ENCODE results near the gene VPS9D1.
A peak's percentile ranks its signal among the peaks of the same experiment; 100 is the strongest.

Gene VPS9D1, protein sequence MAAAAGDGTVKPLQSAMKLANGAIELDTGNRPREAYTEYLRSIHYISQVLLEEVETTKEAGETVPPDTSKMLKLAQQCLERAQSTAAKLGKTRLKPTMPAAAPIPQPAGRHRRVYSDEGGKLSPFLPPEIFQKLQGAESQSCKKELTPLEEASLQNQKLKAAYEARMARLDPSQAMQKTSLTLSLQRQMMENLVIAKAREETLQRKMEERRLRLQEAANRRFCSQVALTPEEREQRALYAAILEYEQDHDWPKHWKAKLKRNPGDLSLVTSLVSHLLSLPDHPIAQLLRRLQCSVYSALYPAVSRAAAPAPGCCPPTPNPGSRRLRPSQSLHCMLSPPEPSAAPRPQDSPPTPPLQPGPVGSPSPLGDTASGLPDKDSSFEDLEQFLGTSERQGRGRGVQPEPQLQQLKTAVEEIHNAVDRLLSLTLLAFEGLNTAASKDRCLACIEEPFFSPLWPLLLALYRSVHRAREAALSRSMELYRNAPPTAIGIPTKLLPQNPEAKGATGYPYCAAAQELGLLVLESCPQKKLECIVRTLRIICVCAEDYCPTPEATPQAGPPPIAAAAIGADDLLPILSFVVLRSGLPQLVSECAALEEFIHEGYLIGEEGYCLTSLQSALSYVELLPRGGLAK

DNA sequence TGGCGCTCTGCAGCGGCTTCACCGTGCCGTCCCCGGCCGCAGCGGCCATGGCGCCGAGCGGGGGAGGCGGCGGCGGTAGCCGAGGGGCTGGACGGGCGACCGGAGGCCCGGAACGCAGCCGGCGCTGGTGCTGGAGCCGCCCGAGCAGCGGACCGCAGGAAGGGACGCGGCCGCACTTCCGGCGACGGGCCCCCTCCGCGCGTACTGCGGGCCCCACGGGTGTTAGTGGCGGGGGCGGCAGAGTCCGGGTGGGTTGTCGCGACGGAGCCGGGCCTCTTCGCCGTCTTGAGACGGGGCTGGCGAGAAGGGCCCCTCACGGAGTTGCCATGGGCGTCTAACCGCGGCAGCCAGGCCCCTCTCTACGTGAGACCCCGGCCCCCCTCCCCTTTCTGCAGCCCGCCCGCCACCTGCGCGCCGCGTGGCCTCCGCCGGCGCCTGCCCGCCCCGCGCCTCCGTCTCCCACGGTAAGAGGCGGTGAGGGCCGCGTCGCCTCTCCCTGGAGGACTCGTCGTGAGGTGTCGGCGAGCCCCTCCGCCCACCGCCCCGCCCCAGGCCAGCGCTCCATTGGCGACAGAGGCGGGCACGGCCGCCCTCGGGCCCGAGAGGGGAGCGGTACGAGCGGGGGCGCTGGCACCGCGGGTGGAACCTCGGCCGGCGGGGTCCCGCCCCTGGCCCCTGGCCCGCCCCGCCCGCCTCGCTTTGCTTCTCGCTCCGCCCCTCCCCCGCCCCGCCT is at the start of gene VPS9D1, which contains the start of gene ZNF276:
TSS of gene VPS9D1 (minus strand) at position 86 of the 733 bp plus-strand sequence. CDS start at position 49, 37 bp downstream.
TSS of gene ZNF276 (plus strand) at position 725 of the 733 bp plus-strand sequence. CDS start 104 bp downstream, outside the sequence.
- peak; percentile 66 for DNase-seq

DNA sequence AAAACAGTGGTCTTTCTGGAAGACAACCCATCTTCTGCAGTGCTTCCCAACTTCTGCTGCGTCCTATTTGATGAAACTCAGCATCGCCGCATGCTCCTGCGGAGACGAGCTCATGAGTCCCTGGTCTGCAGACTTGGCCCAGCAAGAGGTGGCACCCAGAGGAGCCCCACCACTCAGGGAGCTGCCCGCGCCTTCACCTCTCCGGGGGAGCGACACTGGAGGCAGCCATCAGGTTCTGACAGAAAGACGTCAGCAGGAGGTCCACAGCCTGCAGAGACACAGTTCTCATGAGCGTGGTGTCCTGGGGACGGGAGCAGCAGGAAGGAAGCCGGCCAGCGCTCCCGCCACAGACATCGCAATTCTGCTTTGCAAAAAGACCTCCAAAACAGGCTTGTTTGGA is 49.7 kb upstream of the VPS9D1 start:
- no peak for DNase-seq

DNA sequence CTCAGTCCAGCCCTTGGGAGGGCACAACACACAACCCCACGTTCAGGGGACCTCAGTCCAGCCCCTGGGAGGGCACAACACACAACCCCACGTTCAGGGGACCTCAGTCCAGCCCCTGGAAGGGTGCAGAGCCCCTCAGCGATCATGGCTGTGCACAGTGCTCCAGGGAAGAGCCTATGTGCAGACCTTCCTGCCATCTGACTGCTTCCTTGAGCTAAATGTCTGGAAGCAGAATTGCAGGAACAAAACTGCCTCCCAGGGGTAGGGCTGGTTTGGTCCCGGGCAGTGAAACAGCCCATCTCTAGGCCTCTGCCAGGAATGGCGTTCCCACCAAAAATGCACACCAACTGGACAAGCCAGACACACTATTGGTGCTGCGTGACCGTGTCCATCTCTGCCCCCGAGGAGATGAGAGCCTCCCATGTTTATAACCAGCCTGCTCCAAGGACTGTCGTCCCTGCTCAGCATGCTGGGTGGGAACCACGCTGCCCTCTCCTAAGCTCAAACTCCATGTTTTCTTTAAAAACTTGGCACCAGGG is 44.7 kb upstream of the VPS9D1 start:
- no peak for DNase-seq

DNA sequence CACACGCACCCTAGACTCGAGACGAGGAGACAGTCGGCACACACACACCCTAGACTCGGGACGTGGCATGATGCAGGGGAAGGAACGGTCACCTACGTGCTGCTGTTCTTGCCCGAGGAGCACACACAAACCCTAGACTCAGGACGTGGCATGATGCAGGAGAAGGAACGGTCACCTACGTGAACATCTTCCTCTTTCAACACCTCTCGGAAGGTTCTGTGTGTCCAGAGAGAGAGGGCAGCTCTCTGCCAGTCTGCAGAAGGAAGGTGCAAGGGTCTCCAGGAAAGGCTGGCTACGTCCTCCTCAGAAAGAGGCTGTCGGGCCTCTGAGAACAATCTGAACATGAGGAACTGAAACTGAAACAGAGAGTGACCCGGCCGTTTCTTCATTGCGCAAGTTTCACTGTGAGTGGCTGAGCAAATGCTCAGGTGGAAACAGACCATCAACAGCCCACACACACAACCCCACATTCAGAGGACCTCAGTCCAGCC is 44.1 kb upstream of the VPS9D1 start:
- DNase-seq, result no peak

DNA sequence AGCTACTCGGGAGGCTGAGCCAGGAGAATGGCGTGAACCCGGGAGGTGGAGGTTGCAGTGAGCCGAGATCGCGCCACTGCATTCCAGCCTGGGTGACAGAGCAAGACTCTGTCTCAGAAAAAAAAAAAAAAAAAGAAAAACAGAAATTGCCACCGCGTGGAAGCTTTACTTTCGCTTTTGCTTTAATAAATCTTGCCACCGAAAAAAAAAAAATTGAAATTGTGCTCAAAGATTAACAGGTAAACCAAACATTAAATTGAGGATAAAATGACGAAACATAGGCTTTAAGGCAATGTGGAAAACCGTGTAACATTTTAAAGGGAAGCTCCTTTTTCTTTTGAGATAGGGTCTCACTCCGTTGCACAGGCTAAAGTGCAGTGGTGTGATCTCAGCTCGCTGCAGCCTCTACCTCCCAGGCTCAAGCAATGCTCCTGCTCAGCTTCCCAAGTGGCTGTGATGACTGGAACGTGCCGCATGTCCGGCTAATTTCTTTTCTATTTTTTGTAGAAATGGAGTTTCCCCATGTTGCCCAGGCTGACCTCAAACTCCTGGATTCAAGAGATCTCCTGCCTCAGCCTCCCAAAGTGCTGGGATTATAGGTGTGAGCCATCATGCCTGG is 40.7 kb upstream of the VPS9D1 start:
- no peak for DNase-seq

DNA sequence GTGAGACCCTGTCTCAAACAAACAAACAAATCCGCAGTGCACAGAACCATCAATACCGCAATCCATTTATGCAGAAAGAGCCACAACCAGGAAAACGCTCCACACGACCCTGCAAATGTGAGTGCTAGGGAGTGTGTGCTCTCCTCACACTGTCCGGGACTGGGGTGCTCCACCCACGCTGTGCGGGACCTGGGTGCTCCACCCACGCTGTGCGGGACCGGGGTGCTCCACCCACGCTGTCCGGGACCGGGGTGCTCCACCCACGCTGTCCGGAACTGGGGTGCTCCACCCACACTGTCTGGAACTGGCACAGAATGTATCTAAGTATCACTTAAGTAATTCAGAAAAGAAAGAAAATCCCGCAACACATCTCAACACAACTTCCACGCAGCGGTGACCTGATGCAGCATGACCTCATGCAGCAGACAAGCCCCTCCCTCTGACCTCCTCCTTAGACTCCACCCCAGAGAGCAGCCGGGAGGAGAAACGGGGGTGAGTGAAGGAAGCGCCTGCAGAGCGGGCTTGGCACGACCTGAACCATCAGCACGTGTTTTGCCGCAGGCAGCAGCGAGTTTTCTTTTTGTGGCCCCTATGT is 39.1 kb upstream of the VPS9D1 start:
- no peak for DNase-seq

DNA sequence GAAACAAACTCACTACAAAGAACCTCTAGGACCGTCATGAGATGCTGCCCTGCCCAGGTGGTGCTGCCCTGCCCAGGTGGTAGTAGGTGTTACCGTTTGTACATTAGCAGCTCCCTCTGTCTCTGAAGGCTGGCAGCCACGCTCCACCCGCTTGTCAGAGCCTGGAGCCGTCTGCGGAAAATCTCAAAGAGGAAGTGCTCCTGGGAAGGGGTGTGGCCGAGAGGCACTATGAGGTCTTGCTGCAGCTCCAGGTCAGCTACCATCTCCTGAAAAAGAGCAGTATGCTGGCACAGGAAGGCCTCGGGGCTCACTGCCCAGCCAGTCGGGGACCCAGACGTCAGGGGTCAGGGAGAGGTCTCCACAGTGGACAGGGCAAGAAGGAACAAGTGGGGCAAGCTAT is 28.9 kb upstream of the VPS9D1 start:
- DNase-seq, result no peak

DNA sequence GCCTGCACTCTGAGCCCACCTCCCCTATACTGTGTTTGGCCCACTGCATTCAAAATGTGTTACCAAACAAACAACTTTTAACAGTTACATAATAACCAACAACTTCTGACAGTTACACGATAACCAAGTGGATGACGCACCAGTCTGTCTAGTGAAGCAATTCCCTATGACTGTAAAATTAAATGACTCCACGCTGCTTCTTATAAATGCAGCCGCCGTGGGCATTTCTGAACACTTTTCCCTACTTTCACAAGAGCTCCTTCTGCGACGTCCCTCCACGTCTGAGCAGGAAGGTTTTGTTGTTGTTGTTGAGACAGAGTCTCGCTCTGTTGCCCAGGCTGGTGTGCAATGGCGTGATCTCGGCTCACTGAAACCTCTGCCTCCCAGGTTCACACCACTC is 28.2 kb upstream of the VPS9D1 start:
- no peak for DNase-seq

DNA sequence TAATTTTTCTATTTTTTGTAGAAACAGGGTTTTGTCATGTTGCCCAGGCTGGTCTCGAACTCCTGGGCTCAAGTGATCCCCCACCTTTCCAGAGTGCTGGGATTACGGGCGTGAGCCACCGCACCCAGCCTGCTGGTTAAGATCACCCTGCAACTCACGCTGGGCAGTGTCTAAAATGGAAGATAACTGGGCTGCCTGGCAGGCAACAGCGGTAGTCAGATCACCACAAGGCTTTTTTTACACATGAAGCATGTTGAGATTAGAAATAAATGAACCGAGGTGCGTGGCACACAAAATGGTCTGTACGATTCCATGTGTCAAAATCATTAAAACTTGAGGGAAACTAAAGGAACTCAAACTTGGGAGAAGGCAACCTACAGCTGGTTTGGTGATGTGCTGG is 27.4 kb upstream of the VPS9D1 start:
- DNase-seq, result no peak

DNA sequence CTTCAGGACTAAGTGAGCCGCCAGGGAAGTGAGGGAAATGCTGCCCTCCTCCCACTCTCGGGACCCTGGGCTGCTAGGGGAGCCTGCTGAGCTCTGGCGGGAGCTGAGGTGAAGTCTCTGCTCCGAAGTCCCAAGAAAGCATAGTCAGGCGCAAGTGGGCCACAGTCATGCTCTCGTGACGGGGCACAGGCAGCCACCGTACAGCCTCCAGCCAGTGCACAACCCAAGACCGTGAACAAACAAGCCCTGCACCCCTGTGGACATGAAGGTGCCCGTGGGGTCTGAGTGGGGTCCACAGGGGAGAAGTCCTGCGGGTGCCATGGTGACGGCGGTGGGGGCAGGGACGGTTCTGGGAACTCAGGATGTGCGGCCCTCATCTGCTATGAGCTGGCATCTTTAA is 25.3 kb upstream of the VPS9D1 start:
- no peak for DNase-seq

DNA sequence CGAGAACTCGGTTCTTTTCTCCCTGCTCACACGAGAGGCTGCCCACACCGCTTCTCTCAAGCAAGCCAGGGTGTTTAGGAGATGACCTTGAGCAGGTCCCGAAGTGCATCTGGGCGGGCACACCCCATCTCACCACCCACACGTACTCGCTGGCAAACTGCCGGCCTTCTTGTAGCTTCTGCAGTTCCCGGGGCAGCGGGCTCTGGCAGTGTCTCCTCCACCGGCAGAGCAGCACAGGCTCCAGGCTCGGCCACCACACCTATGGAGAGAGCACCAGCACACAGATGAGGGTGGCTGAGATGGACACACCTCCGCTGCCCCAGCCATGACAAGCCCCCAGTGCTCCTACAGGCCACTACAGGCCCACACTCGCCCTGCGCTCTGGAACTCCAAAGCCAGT is 24.1 kb upstream of the VPS9D1 start:
- no peak for DNase-seq

DNA sequence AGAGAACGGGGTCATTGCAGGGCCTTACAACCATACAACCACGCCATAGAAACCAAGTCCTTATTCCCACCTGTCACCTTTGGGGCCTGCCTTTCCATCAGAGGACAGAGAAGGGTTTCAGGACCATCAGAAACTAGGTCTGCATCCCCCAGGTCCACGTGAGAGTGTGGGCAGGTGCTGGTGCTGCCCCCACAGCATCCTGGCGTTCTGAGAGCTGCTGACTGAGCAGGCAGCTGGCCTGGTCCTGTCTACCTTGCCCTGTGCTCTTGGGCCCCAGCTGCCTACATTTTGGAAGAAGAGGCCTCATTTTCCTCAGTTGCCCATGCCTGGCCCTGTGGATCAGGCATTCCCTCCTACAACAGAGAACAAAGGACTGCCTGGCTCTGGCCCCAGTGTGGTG is 22.2 kb upstream of the VPS9D1 start:
- DNase-seq, result no peak

DNA sequence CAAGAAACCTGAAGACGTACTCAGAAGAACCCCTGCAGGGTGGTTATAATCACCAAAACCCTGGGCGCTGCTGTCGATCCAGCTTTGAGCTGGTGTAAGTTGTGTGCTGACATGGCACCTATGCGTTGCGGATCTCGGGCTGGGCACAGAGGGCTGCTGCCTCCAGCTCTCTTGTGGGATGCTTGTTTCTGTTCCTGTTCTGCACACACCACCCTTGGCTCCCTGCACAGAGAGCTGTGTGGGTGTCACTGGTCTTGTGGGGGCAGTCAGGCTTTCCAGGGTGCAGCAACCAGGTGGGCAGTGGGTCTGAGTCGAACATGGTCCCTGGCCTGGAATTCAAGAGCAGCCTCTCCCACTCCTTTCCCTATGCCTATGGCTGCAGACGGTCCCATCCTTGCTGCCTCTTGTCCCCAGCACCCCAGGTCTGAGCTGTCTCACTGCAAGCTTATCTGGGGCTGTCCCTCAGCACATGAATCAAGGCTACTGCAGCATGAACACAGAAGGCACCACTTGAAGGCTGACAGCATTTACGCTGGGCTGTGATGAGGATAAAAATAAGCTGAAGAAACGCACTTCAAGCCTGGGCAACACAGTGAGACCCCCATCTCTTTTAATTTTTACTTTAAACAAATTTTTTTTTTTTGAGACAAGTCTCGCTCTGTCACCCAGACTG is 20.8 kb upstream of the VPS9D1 start:
- no peak for DNase-seq

DNA sequence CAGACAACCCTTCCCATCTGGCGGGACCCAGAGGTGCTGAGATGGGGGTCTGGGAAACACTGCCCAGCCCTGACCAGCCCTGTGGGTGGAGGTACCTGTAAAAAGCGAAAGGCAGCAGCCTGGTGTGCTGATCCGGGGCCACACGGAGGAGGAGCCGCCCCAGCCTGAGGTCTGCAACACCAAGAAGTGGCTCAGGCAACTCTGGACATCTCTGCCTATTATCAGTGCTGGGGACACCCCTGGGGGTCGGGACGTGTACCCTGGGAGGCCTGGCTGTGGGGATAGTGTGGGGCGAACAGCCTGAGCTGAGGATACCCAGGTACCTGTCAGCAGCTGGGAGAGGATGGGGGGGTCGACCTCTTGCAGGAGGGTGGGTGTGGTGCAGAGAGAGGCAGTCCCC is 18.7 kb upstream of the VPS9D1 start:
- DNase-seq, result no peak

DNA sequence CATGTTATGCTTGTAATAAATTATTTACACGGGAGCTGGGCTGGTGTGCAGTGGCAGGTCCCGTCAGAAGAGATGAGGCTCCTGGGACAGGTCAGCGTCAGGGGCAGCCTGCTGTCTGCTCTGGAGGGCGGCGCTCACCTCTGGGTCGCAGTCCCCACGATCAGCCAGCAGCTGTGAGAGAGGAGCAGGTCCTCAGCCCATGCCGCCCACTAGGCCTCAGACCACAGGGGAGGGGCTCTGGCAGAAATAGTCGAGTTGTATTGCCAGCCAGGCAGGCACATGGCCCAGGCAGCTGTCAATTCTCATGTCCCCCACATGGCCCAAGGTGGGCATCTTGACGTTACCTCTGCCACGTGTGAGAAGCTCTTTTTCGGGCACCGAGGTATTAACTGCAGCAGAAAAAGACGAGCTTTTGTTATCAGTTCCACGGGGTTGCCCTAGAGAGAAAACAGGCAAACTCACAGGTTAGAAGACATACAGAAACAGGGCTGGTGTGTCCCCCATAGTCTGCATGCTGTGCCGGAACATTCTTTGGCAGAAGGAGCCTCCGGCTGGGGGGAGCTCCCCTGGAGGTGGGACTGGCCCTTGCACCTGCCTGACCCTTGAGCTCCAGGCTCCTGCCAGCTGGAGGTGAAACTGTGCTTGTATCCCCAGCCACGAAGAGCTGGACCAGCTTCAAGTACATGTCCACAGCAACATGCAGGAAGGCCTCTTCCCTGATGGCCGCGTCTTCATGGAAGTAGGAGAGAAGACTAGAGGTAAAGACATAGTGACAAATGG is 18.0 kb upstream of the VPS9D1 start:
- DNase-seq, result no peak

DNA sequence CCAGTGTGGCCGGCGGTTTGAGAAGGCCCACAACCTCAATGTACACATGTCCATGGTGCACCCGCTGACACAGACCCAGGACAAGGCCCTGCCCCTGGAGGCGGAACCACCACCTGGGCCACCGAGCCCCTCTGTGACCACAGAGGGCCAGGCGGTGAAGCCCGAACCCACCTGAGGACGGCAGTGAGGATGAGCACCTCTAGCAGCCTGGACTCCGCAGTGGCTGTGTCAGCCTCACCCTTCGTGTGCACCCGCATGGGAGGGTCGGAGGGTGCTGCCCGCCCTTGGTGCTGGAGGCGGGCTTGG is 17.3 kb upstream of the VPS9D1 start:
- no peak for DNase-seq

DNA sequence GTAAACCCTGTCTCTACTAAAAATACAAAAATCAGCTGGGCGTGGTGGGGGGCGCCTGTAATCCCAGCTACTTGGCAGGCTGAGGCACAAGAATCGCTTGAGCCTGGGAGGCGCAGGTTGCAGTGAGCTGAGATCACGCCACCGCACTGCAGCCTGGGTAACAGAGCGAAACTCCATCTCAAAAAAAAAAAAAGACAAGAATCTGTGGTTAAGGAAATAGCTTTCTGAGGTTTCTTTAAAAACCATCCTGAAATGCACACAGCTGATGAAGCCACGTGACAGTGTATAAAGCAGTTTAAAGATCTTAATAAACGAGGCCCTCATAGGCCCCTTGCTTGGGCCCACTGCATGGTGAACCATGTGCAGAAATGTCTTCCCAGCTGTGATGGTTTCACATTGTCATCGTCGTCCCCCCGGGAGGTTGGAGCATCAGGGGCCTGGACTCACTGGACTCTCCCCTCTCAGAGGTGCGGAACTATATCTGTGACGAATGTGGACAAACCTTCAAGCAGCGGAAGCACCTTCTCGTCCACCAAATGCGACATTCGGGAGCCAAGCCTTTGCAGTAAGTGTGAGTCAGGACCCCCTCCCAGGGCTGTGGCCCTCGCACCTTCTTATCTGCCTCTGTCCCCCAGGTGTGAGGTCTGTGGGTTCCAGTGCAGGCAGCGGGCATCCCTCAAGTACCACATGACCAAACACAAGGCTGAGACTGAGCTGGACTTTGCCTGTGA is 16.8 kb upstream of the VPS9D1 start:
- no peak for DNase-seq

DNA sequence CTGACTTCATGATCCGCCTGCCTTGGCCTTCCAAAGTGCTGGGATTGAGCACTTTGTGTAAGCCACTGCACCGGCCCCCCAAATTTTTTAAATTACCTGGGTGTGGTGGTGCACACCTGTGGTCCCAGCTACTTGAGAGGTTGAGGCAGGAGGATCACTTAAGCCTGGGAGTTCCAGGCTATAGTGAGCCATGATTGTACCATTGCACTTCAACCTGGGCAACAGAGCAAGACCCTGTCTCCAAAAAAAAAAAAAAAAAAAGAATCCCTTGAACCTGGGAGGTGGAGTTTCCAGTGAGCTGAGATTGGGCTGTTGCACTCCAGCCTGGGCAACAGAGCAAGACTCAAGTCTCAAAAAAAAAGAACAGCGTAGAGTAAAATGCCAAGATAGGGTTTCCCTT is 15.9 kb upstream of the VPS9D1 start:
- no peak for DNase-seq

DNA sequence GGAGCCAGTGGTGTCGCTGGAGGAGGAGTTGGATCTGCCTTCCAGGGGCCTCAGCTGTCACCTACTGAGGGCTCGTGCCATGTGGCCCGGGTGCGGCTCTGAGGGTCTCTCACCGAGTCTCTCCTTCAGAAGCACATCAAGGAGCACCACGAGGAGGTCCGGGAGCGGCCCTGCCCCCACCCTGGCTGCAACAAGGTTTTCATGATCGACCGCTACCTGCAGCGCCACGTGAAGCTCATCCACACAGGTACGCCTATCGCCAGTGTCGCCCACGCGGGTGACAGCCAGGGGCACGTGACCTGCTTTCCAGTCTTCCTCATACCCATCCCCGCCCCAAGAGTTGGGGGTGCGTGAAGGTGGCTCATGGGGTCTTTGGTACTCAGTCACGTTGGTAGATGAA is 13.1 kb upstream of the VPS9D1 start:
- DNase-seq, result no peak

DNA sequence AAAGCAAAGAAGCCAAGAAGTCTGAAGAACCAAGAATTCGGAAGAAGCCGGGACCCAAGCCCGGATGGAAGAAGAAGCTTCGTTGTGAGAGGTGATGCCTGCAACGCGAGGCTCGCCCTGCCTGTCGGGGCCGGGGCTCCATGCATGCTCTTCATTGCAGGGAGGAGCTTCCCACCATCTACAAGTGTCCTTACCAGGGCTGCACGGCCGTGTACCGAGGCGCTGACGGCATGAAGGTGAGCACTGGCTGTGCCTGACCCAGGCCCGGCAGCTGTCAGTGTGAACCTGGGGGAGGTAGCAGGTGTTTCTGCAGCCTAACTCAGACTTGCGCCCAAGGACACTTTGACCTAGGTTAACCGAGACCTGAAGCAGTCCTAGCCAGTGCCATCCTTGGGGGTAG is 12.6 kb upstream of the VPS9D1 start:
- DNase-seq, result no peak

DNA sequence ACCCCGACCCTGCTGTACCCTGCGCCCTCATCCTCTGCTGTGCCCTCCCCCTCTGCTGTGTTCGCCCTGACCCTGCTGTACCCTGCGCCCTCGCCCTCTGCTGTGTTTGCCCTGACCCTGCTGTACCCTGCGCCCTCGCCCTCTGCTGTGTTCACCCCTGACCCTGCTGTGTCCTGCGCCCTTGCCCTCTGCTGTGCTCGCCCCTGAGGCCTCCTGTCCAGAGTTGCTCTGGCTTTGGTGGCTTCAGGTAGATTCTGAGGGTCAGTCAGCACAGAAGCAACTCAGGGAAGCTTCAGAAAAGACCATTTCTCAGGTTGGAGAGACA is 12.2 kb upstream of the VPS9D1 start:
- DNase-seq, result no peak
